Erythroblast (primary cell): ENCODE results near the gene B4GALNT4.

Experiments used
- GATA1 ChIP-seq: IDR thresholded peaks from 2 replicates; pipeline ENCODE4 v1.6.1; 2011; ENCODE audit warnings: low read depth, mild to moderate bottlenecking, control low read depth, low read length, moderate library complexity
- POLR2A ChIP-seq: IDR thresholded peaks from 2 replicates; pipeline ENCODE4 v1.6.1; 2011; ENCODE audit warnings: mild to moderate bottlenecking, low read length

GRCh38 chr11:428295-428694, 59.0 kb downstream of the B4GALNT4 start:
- TF ChIP-seq POLR2A (no peak), GATA1 (no peak)
